ENCODE data around the gene GOLGA1. TPM values are rescaled to one million over a fixed set of nuclear protein-coding genes. Genes with fewer than 3 reads are reported as not detected.

GOLGA1 gene
- polyA plus RNA-seq, 3 donors = 3.1 to 15.7 (median 8.0) TPM

DNA sequence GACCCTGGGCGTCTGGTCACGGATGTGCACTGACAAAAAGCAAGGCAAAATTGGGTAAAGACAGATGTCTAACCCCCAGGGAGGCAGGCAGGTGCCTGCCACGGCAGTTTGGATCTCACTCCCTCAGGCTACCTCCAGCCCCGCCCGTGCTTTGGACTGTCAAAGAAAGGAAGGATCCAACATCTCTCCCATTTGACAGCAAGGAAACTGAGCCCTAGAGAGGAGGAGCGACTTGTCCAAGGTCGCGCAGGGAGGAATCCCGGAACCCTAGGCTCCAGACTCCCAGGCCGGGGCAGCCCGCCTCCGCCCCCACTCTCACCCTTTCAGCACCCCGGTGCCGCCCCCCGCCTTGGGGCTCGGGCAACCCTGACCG is 376 bp downstream of the GOLGA1 start:
- H3K27me3 Mint-ChIP-seq (ENCODE audit: low read depth in 3 of 3) = no peaks in the 10 kb centered on the region
- H3K4me3 ChIP-seq (replicated peaks in 1 of 3; ENCODE audit: low read depth in 2 of 3, low read length in 3 of 3) = peak overlapping the region; percentile 86 to 94 (median 88)
- H3K9ac ChIP-seq (ENCODE audit: insufficient read depth, low read length, poor library complexity, severe bottlenecking) = peak overlapping the region; percentile 96
- peak overlapping the region; percentile 90 to 99 for H3K27ac ChIP-seq (ENCODE audit: low read depth in 1 of 2, low read length in 2 of 2)
- no peaks in the 10 kb centered on the region for H3K9me3 Mint-ChIP-seq
- intact Hi-C loops (cut with micrococcal nuclease) = loop anchor here (2.0 to 10.0 kb wide), 5 partner anchors 78 to 202 kb away; partner anchors contain the start of genes ARPC5L (in 2 of the 2), NR6A1 (in 2 of the 2), RPL35 (in 2 of the 2) and SCAI (in 2 of the 2)
- peak in 1 of 3 donors; percentile 3 for DNase-seq
- H4K20me1 ChIP-seq (ENCODE audit: insufficient read depth, low read length) = no peaks in the 10 kb centered on the region
- 0% methylated on average over 13 of the region's 17 CpGs for WGBS (ENCODE audit: insufficient coverage)
- H2AFZ ChIP-seq (ENCODE audit: insufficient read depth, low read depth, low read length, poor library complexity, severe bottlenecking) = peak overlapping the region; percentile 94
- H3K4me2 ChIP-seq (replicated peaks; ENCODE audit: extremely low read depth, low read length, poor library complexity, severe bottlenecking) = peak overlapping the region; percentile 90
- H3K36me3 ChIP-seq (replicated peaks in 1 of 2; ENCODE audit: control insufficient read depth in 1 of 2, insufficient read depth in 2 of 2, low read length in 2 of 2) = peaks cover 14 to 32% of the 10 kb centered on the region in 2 donors
- peaks cover 38% of the 10 kb centered on the region for H3K79me2 ChIP-seq (ENCODE audit: insufficient read depth, low read length)
- H3K4me1 Mint-ChIP-seq = peaks cover 30% of the 10 kb centered on the region
- no peaks in the 10 kb centered on the region for H3K9me3 ChIP-seq (replicated peaks in 1 of 2; ENCODE audit: control insufficient read depth in 1 of 2, insufficient read depth in 1 of 2, low read length in 2 of 2)
- no peak for TF ChIP-seq CTCF (IDR thresholded peaks at IDR 0.05)
- no peaks in the 10 kb centered on the region for H3K27me3 ChIP-seq (ENCODE audit: control insufficient read depth in 2 of 2, insufficient read depth in 2 of 2, low read length in 2 of 2)
- H3K4me3 Mint-ChIP-seq = peak overlapping the region; percentile 89 to 94
- peak overlapping the region; percentile 95 to 99 (median 98) for H3K27ac Mint-ChIP-seq
- peaks cover 14 to 16% of the 10 kb centered on the region in 2 donors for H3K4me1 ChIP-seq (ENCODE audit: control insufficient read depth in 1 of 2, insufficient read depth in 2 of 2, low read length in 2 of 2)
- peaks cover 16 to 26% of the 10 kb centered on the region in 2 donors for H3K36me3 Mint-ChIP-seq

DNA sequence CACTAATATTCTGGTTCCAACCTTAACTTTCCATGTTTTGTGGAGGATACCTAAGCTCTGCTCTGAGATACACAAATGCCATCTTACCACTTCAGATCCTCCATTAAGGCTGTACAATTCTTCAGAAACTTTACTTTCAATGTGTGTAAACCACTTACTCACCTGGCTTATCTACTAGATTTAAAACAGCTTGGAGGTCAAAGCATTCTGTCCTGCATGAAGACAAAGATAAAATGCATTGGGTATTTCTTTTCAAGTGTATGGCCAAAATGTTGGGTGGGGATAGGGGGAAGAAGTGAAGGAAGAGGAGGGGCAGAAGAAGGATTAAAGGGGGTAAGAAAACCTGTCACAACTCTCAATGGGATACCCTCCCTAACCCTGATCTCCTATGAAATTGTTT is 939 bp downstream of the GOLGA1 start:
- H3K9ac ChIP-seq (ENCODE audit: insufficient read depth, low read length, poor library complexity, severe bottlenecking) = peak overlapping the region; percentile 96
- H3K4me2 ChIP-seq (replicated peaks; ENCODE audit: extremely low read depth, low read length, poor library complexity, severe bottlenecking) = peak overlapping the region; percentile 90
- Mint-ChIP-seq H3K4me3 (peak overlapping the region; percentile 89 to 94), H3K9me3 (no peaks in the 10 kb centered on the region), H3K36me3 (peaks cover 18 to 28% of the 10 kb centered on the region in 2 donors), H3K27me3 (ENCODE audit: low read depth in 3 of 3) (no peaks in the 10 kb centered on the region), H3K27ac (peak overlapping the region; percentile 95 to 99 (median 98)), H3K4me1 (peaks cover 31% of the 10 kb centered on the region)
- H3K9me3 ChIP-seq (replicated peaks in 1 of 2; ENCODE audit: control insufficient read depth in 1 of 2, insufficient read depth in 1 of 2, low read length in 2 of 2) = no peaks in the 10 kb centered on the region
- no peak for TF ChIP-seq CTCF (IDR thresholded peaks at IDR 0.05)
- H3K27ac ChIP-seq (ENCODE audit: low read depth in 1 of 2, low read length in 2 of 2) = peak overlapping the region in 1 of 2 donors; percentile 99
- peak overlapping the region; percentile 86 to 94 (median 88) for H3K4me3 ChIP-seq (replicated peaks in 1 of 3; ENCODE audit: low read depth in 2 of 3, low read length in 3 of 3)
- peaks cover 15 to 37% of the 10 kb centered on the region in 2 donors for H3K36me3 ChIP-seq (replicated peaks in 1 of 2; ENCODE audit: control insufficient read depth in 1 of 2, insufficient read depth in 2 of 2, low read length in 2 of 2)
- peaks cover 14 to 16% of the 10 kb centered on the region in 2 donors for H3K4me1 ChIP-seq (ENCODE audit: control insufficient read depth in 1 of 2, insufficient read depth in 2 of 2, low read length in 2 of 2)
- no peak for DNase-seq
- H2AFZ ChIP-seq (ENCODE audit: insufficient read depth, low read depth, low read length, poor library complexity, severe bottlenecking) = peak overlapping the region; percentile 94
- intact Hi-C loops (cut with micrococcal nuclease) = loop anchor here (2.0 to 10.0 kb wide), 5 partner anchors 78 to 203 kb away; partner anchors contain the start of genes ARPC5L (in 2 of the 2), NR6A1 (in 2 of the 2), RPL35 (in 2 of the 2) and SCAI (in 2 of the 2)
- H3K27me3 ChIP-seq (ENCODE audit: control insufficient read depth in 2 of 2, insufficient read depth in 2 of 2, low read length in 2 of 2) = no peaks in the 10 kb centered on the region
- no peaks in the 10 kb centered on the region for H4K20me1 ChIP-seq (ENCODE audit: insufficient read depth, low read length)
- peaks cover 38% of the 10 kb centered on the region for H3K79me2 ChIP-seq (ENCODE audit: insufficient read depth, low read length)
